RWPE2 (cell line): ENCODE results near the gene DAP3.
A peak's percentile ranks its signal among the peaks of the same experiment; 100 is the strongest.
"Not testable (repeated sequence)": the region's sequence is repeated elsewhere in the genome, so short reads cannot be mapped to it uniquely, and the experiment has no call there.

ENCODE experiments used
- ATAC-seq: fragments of 200-7000 bp; cut with Tn5 transposase; 3 replicates; pipeline ENCODE4 v1.9.1; 2021; ENCODE audit warnings: low read depth
- DNase-seq: peaks from one replicate; pipeline ENCODE4 v3.0.0-alpha.2; 2020; ENCODE audit warnings: low spot score
- H3K27ac ChIP-seq: fragments of 450-650 bp; 2 replicates; pipeline ENCODE4 v1.5.1; 2017; ENCODE audit warnings: mild to moderate bottlenecking; ENCODE audit not compliant: poor library complexity, severe bottlenecking
- H3K27me3 ChIP-seq: fragments of 250-450 bp; sonication (Bioruptor Pico); 2 replicates; pipeline ENCODE4 v1.5.1; 2021; ENCODE audit warnings: mild to moderate bottlenecking, moderate library complexity; ENCODE audit not compliant: insufficient read depth, poor library complexity, severe bottlenecking
- H3K36me3 ChIP-seq: fragments of 250-450 bp; sonication (Bioruptor Pico); 2 replicates; pipeline ENCODE4 v1.5.1; 2020; ENCODE audit warnings: low read depth, mild to moderate bottlenecking, moderate library complexity
- H3K4me1 ChIP-seq: fragments of 250-450 bp; sonication (Bioruptor Pico); 2 replicates; pipeline ENCODE4 v1.5.1; 2021; ENCODE audit warnings: mild to moderate bottlenecking, moderate library complexity; ENCODE audit not compliant: insufficient read depth, poor library complexity, severe bottlenecking
- H3K4me3 ChIP-seq: fragments of 250-450 bp; sonication (Bioruptor Pico); 2 replicates; pipeline ENCODE4 v1.5.1; 2021; ENCODE audit warnings: mild to moderate bottlenecking, moderate library complexity; ENCODE audit not compliant: severe bottlenecking
- H3K9me3 ChIP-seq: fragments of 250-450 bp; sonication (Bioruptor Pico); 2 replicates; pipeline ENCODE4 v1.5.1; 2021; ENCODE audit warnings: mild to moderate bottlenecking, moderate library complexity; ENCODE audit not compliant: severe bottlenecking
- TF ChIP-seq, protein P1 (sequence below): fragments of 450-650 bp; IDR thresholded peaks from one replicate; pipeline ENCODE4 v1.5.1; 2017; ENCODE audit warnings: mild to moderate bottlenecking, moderate library complexity; ENCODE audit not compliant: poor library complexity, severe bottlenecking

DAP3 gene

DNA sequence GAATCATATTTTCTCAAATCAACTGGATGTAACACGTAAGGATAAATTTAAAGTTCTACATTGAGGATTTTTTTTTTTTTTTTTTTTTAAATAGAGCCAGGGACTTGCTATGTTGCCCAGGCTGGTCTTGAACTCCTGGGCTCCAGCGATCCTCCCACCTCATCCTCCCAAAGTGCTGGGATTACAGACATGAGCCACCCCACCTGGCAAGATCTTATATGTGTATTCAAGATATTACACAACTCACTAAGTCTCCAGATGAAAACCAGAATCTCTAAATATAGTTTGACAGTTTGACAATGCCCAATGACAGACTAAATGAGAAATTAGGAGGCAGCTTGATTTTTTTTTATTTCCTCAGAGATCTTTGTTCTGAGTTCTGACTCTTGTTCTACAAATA is 7.1 kb upstream of the DAP3 start:
- DNase-seq, result no peak
- peaks cover 49% of the 10 kb centered on the region for H3K36me3 ChIP-seq
- no peak overlapping the region for H3K4me3 ChIP-seq
- H3K27ac ChIP-seq, result no peak overlapping the region
- TF ChIP-seq, protein P1, sequence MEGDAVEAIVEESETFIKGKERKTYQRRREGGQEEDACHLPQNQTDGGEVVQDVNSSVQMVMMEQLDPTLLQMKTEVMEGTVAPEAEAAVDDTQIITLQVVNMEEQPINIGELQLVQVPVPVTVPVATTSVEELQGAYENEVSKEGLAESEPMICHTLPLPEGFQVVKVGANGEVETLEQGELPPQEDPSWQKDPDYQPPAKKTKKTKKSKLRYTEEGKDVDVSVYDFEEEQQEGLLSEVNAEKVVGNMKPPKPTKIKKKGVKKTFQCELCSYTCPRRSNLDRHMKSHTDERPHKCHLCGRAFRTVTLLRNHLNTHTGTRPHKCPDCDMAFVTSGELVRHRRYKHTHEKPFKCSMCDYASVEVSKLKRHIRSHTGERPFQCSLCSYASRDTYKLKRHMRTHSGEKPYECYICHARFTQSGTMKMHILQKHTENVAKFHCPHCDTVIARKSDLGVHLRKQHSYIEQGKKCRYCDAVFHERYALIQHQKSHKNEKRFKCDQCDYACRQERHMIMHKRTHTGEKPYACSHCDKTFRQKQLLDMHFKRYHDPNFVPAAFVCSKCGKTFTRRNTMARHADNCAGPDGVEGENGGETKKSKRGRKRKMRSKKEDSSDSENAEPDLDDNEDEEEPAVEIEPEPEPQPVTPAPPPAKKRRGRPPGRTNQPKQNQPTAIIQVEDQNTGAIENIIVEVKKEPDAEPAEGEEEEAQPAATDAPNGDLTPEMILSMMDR, result no peak
- H3K27me3 ChIP-seq, result no peaks in the 10 kb centered on the region
- ATAC-seq, result no peak
- H3K4me1 ChIP-seq, result peaks cover 20% of the 10 kb centered on the region
- H3K9me3 ChIP-seq, result no peaks in the 10 kb centered on the region

DNA sequence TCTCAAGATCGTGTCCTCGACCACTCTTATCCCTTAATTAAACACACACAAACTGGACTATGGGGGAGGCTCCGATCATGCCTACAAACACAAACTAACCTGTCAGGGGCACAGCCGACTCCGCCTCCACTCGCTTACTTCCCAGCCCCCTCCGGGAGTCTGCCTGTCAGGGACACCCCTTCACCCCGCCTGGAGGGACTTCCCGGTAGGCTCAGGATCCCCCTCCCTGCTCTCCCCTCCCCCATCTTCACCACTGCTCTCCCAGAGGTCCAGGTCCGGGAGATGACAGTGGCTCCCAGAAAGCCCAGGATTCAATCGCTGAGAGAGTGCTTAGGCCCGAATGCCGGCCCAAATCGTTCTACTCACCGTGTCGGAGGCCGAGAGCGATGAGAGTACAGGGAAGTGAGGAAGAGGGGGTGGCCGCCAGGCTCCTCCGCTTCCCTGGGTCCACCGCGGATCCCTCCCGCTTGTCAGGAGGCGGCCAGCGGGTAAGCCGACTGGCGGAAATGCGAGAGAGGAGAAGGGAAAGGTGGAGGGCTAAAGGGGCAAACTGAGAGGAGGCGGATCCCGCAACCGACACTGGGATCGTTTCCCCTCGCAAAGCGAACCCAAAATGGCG is 1.1 kb upstream of the DAP3 start:
- H3K4me1 ChIP-seq, result peaks cover 26% of the 10 kb centered on the region
- ATAC-seq, result peak; percentile 15; the same call in 2 of the 3 replicates

DNA sequence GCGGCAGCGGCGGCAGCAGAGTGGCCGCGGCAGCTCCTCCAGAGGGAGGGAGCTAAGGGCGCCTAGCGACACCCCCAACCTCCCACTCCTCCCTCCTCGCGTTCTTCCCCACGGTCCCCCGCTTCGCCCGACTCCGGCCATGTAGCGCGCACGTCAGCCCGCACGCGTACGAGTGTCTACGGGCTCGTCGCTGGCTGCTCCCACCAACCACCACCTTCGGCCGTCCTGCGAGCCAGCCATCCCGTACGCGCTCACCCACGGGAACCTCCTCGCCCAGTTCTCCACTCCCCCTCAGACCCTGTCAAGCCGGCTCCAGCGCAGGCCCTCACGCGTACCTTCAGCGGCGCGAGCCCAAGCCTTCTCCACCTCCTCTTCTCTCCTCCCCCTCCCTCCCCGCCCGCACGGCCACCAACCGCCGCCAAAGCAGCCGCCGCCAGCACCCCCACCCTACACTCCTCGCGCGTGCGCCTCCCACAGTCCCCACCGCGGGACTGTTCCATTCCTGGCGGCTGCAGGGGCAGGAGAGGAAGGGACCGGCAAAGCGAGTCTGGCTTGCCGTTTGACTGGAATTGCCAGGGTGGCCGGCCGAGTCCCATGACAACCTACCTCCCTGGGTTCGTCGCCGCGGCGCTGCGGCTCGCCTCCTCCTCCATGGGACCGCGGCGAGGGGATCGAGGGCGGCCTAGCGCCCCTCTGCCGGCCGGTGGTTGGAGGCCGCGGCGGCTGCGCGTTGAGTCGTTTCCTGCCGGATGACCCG is 389 bp upstream of the DAP3 start, which contains the start of gene YY1AP1:
Gene YY1AP1, minus strand, starts transcription at position 451 of the 757 bp plus-strand sequence. CDS start 8,338 bp downstream, outside the sequence.
- Histone ChIP-seq H3K4me3 (peak within 1 kb of the TSS; percentile 79), H3K36me3 (peaks cover 44% of the 10 kb centered on the region), H3K27me3 (no peaks in the 10 kb centered on the region), H3K4me1 (peaks cover 26% of the 10 kb centered on the region), H3K27ac (peak within 1 kb of the TSS; percentile 67), H3K9me3 (peaks cover 2% of the 10 kb centered on the region)
- TF ChIP-seq, protein P1, result no peak
- DNase-seq (peak; percentile 86), ATAC-seq (peak; percentile 84)

More for the DNA sequence above, 1.1 kb upstream of the DAP3 start:
- H3K9me3 ChIP-seq, H3K27me3 ChIP-seq, DNase-seq: not testable (repeated sequence)
- H3K36me3 ChIP-seq, result peaks cover 43% of the 10 kb centered on the region
- H3K4me3 ChIP-seq, result peak overlapping the region; percentile 79
- peak overlapping the region; percentile 67 for H3K27ac ChIP-seq

DNA sequence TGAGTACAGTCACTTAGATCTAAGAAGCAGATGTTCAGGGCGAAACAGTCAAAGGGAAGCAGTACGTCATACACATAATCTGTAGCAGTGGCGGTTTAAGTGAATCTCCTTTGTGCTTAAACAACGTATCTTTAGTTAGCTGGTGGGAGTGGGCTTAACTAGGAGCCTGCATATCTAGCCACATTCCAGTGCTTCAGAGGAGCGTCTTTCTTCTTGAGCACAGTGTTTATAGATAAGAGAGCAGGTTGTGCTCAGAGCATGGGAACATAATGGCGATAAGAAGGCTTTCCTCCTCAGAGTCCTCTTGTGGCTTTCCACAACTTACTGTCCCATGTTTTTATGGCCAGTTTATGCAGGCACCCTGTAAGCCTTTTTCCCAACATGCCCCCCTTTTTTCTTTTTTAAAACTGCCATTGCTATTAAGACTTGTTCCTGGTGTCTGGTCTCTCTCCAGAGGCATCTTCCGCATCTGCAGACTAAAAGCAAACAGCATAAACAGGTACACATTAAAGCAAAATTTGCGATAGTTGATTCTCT is 3.2 kb downstream of the DAP3 start:
- Histone ChIP-seq H3K36me3 (peaks cover 52% of the 10 kb centered on the region), H3K27me3 (no peaks in the 10 kb centered on the region), H3K4me3 (no peak overlapping the region), H3K9me3 (peaks cover 2% of the 10 kb centered on the region), H3K4me1 (peaks cover 10% of the 10 kb centered on the region), H3K27ac (no peak overlapping the region)
- no peak for ATAC-seq
- TF ChIP-seq, protein P1, result no peak
- no peak for DNase-seq

DNA sequence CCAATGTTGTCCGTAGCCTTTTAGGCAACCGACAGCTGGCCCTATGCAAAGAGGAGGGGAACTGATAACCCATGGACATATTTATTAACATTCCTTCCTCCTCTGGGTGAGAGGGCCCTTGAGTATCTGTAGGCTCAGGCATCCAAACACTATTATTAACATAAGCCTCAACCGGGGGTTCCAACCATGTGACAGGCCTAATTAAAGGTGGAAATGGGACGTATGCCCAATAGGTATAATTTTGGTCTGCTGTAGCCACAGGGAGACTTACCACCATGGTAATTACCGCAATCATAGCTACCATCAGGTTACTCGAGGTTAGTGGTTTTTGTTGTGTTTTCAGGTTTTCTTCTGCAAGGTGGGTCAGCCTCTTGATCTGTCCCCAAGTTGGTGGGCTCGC is 5.3 kb downstream of the DAP3 start:
- peaks cover 52% of the 10 kb centered on the region for H3K36me3 ChIP-seq
- H3K27me3 ChIP-seq, result no peaks in the 10 kb centered on the region
- H3K4me1 ChIP-seq, result peaks cover 10% of the 10 kb centered on the region
- no peak overlapping the region for H3K4me3 ChIP-seq
- TF ChIP-seq, protein P1, result no peak
- H3K27ac ChIP-seq, result no peak overlapping the region
- ATAC-seq (no peak), DNase-seq (no peak)
- peaks cover 2% of the 10 kb centered on the region for H3K9me3 ChIP-seq
